Measurements from ENCODE around the gene CCDC81.

The CCDC81 gene

DNA sequence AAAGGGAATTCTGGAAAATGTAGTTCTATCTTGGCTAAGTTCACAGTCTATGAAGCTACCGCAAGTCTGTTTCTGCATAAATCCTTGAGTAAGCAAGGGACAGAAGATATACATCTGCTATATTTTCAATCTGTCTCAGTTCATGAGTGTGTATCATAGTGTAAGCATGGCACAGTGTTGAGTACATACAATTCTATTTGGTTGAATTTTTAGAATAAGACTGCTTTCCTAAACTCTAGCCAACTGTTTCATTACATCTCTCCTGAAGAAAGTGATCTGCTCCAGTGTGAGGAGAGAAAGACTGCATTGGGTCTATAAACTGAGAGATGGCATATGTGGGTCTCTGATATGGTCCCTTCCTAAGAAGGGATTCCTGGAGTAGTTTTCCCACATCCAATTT lies 2.6 kb upstream of the CCDC81 start:
- TF ChIP-seq, protein P1, sequence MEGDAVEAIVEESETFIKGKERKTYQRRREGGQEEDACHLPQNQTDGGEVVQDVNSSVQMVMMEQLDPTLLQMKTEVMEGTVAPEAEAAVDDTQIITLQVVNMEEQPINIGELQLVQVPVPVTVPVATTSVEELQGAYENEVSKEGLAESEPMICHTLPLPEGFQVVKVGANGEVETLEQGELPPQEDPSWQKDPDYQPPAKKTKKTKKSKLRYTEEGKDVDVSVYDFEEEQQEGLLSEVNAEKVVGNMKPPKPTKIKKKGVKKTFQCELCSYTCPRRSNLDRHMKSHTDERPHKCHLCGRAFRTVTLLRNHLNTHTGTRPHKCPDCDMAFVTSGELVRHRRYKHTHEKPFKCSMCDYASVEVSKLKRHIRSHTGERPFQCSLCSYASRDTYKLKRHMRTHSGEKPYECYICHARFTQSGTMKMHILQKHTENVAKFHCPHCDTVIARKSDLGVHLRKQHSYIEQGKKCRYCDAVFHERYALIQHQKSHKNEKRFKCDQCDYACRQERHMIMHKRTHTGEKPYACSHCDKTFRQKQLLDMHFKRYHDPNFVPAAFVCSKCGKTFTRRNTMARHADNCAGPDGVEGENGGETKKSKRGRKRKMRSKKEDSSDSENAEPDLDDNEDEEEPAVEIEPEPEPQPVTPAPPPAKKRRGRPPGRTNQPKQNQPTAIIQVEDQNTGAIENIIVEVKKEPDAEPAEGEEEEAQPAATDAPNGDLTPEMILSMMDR (IDR thresholded peaks at IDR 0.05; ENCODE audit: borderline replicate concordance, insufficient read depth, low read depth, low read length) = no peak
- H3K4me3 ChIP-seq (ENCODE audit: low read depth, low read length) = no peak overlapping the region

- no peak overlapping the region for H3K4me3 ChIP-seq (ENCODE audit: low read depth, low read length)
- TF ChIP-seq, protein P1 (IDR thresholded peaks at IDR 0.05; ENCODE audit: borderline replicate concordance, insufficient read depth, low read depth, low read length) = no peak
Measured at GRCh38 chr11:86372586-86372985, 2.1 kb upstream of the CCDC81 start.

DNA sequence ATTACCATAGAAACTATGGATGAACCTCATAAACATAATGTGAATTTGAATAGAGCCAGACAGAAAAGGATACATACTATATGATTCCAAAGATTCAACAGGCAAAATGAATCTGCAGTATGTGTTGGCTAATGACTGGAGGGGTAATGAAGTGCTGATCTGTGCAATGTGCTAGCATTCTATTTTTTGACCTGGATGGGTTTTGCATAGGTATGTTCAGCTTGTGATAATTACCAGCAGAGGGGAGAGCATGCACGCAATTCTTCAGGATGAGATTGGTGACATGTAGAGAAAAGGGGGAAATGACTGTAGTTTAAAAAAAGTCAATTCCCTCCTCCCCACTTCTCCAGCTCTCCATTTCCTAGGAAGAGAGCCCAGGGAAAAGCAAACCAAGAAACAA lies 618 bp upstream of the CCDC81 start:
- H3K4me3 ChIP-seq (ENCODE audit: low read depth, low read length) = no peak overlapping the region
- TF ChIP-seq, protein P1 (IDR thresholded peaks at IDR 0.05; ENCODE audit: borderline replicate concordance, insufficient read depth, low read depth, low read length) = no peak

DNA sequence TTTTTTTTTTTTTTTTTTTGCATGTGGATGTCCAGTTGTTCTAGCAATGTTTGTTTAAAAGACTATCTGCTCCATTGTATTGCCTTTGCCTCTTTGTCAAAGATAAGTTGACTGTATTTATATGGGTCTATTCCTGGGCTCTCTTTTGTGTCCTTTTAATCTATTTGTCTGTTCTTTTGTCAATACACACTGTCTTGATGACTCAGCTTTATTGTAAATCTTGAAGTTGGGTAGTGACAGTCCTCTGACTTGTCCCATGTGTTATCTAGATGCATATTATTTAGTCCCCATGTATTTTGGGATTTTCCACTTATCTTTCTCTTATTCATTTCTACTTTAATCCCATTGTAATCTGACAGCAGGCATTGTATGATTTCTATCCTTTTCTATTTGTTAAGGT lies 3.3 kb downstream of the CCDC81 start:
- TF ChIP-seq, protein P1 (IDR thresholded peaks at IDR 0.05; ENCODE audit: borderline replicate concordance, insufficient read depth, low read depth, low read length) = no peak

GRCh38 chr11:86380295-86381059 lies 5.8 kb downstream of the CCDC81 start:
- H3K4me3 ChIP-seq (ENCODE audit: low read depth, low read length) = no peak overlapping the region
- TF ChIP-seq, protein P1 (IDR thresholded peaks at IDR 0.05; ENCODE audit: borderline replicate concordance, insufficient read depth, low read depth, low read length) = no peak

More for the DNA sequence above, 3.3 kb downstream of the CCDC81 start:
- no peak overlapping the region for H3K4me3 ChIP-seq (ENCODE audit: low read depth, low read length)

DNA sequence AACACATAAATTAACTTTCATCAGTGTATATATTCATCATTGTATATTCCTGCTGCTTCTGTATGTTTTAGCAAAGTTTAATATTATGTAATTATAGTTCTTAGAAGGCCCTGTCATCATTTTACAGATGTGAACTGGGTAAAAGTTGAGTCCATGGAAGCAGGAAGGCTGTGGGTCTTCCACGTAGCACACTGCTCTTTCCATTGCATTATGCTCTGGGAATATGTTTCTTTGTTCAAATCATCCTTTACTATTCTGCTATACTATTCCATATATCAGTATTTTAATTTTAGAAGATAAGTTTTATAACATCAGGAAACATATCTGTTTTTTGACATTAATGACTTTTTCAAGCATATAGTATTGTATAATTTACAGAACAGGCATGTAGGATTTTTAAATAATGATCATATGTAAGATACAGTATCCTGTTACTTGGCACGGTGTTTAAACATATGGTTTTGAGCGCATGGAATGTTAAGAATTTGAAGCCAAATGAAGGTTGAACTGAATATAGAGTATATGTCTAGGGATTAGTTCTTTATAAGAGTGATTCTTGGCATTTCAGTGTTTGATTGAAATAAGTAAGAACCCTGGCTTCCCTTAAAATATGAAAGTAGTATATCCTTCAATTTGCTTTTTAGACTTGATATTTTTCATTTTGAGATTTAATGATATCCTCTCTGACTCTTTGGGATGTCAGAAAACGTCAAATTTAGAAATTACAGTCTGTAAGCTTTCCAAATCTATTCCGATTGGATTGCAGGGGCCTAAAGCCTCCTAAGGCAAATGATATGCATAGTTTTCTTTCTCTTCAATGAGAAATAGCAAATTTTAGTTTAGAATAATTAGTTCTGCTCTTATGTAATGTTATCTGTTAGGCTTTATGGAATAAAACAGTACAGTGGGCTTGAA lies 8.6 kb downstream of the CCDC81 start:
- H3K4me3 ChIP-seq (ENCODE audit: low read depth, low read length) = no peak overlapping the region
- TF ChIP-seq, protein P1 (IDR thresholded peaks at IDR 0.05; ENCODE audit: borderline replicate concordance, insufficient read depth, low read depth, low read length) = no peak

Measured in GM12875 (cell line).